ENCODE measurements around the gene GPR37L1. TPM values are rescaled to one million over a fixed set of nuclear protein-coding genes. Genes with fewer than 3 reads are reported as not detected.

GPR37L1 gene
- total RNA-seq, 1 donor from 2014 or later = 0.05 TPM

- Mint-ChIP-seq H3K27me3 (ENCODE audit: low read depth) (no peaks in the 10 kb centered on the region), H3K9me3 (no peaks in the 10 kb centered on the region), H3K4me1 (peaks cover 26% of the 10 kb centered on the region), H3K36me3 (ENCODE audit: low read depth) (no peaks in the 10 kb centered on the region), H3K4me3 (no peak overlapping the region), H3K27ac (ENCODE audit: unreplicated experiment) (no peak overlapping the region)
- no peak for TF ChIP-seq CTCF (conservative IDR thresholded peaks at IDR 0.05)
- DNase-seq (ENCODE audit: low read depth, low spot score) = no peak
Measured at GRCh38 chr1:202158810-202159533, 36.3 kb downstream of the GPR37L1 start.

GRCh38 chr1:202159534-202160371 is 37.0 kb downstream of the GPR37L1 start:
- TF ChIP-seq CTCF (conservative IDR thresholded peaks at IDR 0.05) = no peak
- H3K4me1 Mint-ChIP-seq = peaks cover 24% of the 10 kb centered on the region
- DNase-seq (ENCODE audit: low read depth, low spot score) = no peak
- no peak overlapping the region for H3K27ac Mint-ChIP-seq (ENCODE audit: unreplicated experiment)
- no peaks in the 10 kb centered on the region for H3K27me3 Mint-ChIP-seq (ENCODE audit: low read depth)
- no peaks in the 10 kb centered on the region for H3K36me3 Mint-ChIP-seq (ENCODE audit: low read depth)
- H3K9me3 Mint-ChIP-seq = no peaks in the 10 kb centered on the region
- H3K4me3 Mint-ChIP-seq = no peak overlapping the region

- Mint-ChIP-seq H3K9me3 (no peaks in the 10 kb centered on the region), H3K27me3 (ENCODE audit: low read depth) (no peaks in the 10 kb centered on the region), H3K4me3 (no peak within 1 kb of the TSS), H3K27ac (ENCODE audit: unreplicated experiment) (peak within 1 kb of the TSS; percentile 57), H3K4me1 (peaks cover 21% of the 10 kb centered on the region), H3K36me3 (ENCODE audit: low read depth) (no peaks in the 10 kb centered on the region)
- no peak for DNase-seq (ENCODE audit: low read depth, low spot score)
- TF ChIP-seq CTCF (conservative IDR thresholded peaks at IDR 0.05) = no peak
Measured at GRCh38 chr1:202160377-202160940, 37.7 kb downstream of the GPR37L1 start, which contains the start of gene PTPN7. PTPN7 (minus strand) TSS chr1:202160602; CDS start chr1:202159402, 1,200 bp downstream.

- Mint-ChIP-seq H3K27me3 (ENCODE audit: low read depth) (no peaks in the 10 kb centered on the region), H3K4me3 (no peak overlapping the region), H3K4me1 (peaks cover 21% of the 10 kb centered on the region), H3K9me3 (no peaks in the 10 kb centered on the region), H3K27ac (ENCODE audit: unreplicated experiment) (peak overlapping the region; percentile 57), H3K36me3 (ENCODE audit: low read depth) (no peaks in the 10 kb centered on the region)
- no peak for DNase-seq (ENCODE audit: low read depth, low spot score)
- TF ChIP-seq CTCF (conservative IDR thresholded peaks at IDR 0.05) = no peak
Measured at GRCh38 chr1:202161151-202162046, 38.7 kb downstream of the GPR37L1 start.

- Mint-ChIP-seq H3K4me1 (peaks cover 21% of the 10 kb centered on the region), H3K9me3 (no peaks in the 10 kb centered on the region), H3K27ac (ENCODE audit: unreplicated experiment) (no peak overlapping the region), H3K4me3 (no peak overlapping the region), H3K27me3 (ENCODE audit: low read depth) (no peaks in the 10 kb centered on the region), H3K36me3 (ENCODE audit: low read depth) (no peaks in the 10 kb centered on the region)
- DNase-seq (ENCODE audit: low read depth, low spot score) = no peak
- no peak for TF ChIP-seq CTCF (conservative IDR thresholded peaks at IDR 0.05)
Measured at GRCh38 chr1:202162047-202162417, 39.3 kb downstream of the GPR37L1 start.

Data from neural crest cell (in vitro differentiated cells).